Measurements from ENCODE around the gene FZD8.

Gene FZD8

DNA sequence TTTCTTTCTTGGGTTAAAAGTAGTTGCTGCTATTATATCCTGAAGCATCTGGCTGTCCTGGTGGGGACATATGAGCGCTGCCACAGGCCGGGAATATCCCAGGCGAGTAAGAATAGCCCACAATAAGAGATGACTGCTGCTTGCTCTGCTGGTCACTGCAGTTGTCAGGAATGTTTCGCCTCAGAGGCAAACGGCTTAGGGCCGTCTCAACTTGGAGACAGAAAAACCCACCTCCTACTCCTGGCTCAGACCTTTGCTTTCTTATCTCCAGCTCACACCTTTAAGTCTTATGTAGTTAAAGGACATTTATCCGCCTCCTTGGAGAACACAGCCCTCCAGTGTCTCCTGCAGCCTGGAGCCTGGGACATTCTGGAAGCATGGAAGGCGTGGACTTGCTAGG, 36.9 kb downstream of the FZD8 start, which contains the start of gene GJD4:
Gene GJD4, plus strand, starts transcription at position 151 of the 400 bp plus-strand sequence. Its CDS starts 227 bp downstream, at position 378.
- no peak for FAIRE-seq

DNA sequence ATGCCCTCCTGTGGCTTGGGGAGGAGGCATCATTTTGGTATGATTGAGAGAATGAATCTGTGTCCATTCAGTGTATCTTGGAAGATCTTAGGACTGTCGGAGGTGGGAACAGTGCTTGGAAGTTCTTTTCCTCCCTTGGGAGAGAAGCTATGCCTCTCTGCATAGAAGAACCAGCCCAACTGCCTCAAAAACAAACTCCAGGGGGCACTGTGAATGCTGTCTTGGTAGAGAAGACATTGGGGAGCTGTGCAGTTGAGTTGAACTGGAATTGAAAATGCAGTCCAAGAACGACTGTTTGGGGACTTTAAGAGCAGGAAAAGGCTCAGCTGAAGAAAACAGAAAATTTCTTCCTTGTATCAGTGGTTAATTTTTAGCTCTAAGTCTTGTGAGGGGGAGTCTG, 41.9 kb downstream of the FZD8 start:
- FAIRE-seq = no peak

DNA sequence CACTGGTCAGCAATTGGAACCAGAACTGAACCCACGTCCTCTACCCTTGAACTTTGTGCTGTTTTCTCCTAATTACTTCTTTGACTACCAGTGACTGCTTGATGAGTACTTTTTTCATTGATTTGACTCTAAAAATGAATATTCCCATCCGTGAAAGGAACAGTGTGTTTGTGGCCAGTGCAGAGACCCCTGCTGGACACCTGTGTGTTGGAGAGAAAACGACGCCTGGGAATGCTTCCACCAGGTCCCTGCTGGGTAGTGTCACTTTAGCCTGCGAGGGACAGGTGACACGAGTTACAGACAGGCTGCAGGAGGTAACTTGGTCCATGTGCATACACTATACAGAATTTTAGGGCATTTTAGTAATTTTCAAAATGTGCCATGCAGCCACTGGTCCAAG, 43.7 kb downstream of the FZD8 start:
- FAIRE-seq = no peak

DNA sequence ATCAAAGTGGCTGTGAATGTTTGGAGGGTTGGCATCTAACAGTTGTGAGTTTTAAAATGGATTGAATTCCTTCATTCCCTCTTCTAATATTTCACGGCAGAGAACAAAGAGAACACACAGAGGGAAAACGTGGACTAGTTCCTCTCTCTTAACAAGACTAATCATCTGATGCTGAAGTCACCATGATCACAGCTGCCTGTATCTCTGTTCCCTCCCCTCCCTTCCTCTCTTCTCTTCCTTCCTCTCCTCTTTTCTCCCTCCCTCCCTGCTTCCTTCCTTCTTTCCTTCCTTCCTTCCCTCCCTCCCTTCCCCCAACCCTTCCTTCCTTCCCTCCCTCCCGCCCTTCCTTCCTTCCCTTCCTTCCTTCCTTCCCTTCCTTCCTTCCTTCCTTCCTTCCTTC, 47.0 kb downstream of the FZD8 start:
- FAIRE-seq = no peak

DNA sequence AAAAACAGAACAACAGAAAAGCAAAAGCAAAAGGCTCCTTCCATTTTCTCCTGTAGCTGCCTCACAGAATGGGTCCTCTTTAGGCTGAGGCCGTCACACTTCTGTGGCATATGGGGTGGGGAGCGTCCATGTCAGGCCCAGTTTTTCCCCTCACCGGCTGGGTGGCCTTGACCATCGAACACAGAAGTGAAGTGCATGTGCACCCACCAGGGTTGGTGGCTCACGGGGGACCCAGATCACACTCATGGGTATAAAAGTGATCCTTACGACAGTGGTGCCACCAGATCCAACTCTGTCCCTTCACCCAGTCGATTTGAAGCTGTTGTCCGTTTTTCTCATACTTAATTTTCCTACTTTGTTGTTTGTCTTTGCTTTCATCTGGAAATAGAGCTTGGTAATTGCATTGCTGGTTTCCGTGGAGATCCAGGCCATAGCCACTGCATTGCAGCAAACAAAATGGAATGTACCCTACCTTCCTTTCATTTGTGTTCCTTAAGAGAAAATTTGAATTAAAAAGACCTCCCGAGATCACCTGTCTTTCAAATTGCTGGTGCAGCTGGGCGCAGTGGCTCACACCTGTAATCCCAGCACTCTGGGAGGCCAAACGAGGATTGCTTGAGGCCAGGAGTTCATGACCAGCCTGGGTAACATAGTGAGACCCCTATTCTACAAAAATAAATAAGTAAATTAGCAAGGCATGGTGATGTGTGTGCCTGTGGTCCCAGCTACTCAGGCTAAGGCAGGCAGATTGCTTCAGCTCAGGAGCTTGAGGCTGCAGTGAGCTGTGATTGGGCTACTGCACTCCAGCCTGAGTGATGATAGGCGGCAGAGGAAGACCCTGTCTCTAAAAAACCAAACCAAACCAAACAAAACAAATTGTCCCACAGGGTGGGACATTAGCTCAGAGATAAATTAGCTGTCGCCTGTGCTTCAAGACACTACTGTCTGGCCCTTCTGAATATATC, 47.7 kb downstream of the FZD8 start:
- FAIRE-seq = no peak

DNA sequence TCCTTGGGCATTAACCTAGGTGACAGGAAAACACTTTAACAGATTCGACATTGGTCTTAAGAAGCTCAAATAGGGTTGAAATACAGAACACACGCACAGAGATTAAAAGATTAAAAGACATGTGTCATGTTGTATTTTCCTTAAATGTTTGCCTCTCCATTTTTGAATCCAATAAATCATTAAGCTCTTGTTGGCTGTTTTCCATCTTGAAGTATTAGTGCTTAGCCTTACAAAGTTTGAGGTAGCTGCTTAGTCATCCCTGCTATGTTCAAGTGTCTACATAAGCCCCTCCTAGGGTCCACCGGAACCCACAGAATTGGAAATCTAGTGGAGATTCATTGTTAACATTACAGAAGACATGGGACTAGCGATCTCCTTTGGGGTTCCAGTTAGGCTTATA, 49.7 kb downstream of the FZD8 start:
- FAIRE-seq = no peak

DNA sequence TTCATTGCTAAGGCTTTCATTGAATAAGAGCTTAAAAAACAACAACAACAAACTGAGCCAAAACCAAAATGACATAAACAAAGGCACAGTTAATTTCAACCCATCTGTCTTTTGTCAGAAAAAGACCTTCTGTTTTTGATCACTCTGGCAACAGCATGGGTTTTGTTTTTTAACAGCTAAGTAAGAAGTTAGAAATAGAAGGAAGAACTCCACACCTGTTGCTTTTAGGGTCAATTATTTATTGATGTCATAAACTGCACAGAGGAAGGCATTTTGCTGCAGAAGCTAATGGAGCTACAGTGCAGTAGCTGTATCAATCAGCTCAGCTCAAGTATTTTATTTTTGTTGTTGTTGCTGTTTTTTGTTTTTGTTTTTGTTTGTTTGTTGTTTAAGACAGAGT, 53.3 kb downstream of the FZD8 start:
- peak; percentile 90 for FAIRE-seq
